Measurements from ENCODE around the gene ADSL. TPM values are rescaled to one million over a fixed set of nuclear protein-coding genes. Genes with fewer than 3 reads are reported as not detected.

The ADSL gene
- total and polyA plus RNA-seq, 2 experiments from 2014 or later, result 72.5 to 123 TPM

GRCh38 chr22:40403141-40403540 lies 56.8 kb downstream of the ADSL start:
- Histone ChIP-seq H3K27ac (no peak overlapping the region), H3K9me3 (ENCODE audit: low read depth) (no peaks in the 10 kb centered on the region), H2AFZ (no peak overlapping the region), H3F3A (ENCODE audit: insufficient read depth) (no peaks in the 10 kb centered on the region), H3K4me2 (ENCODE audit: unreplicated experiment) (no peak overlapping the region), H4K20me1 (ENCODE audit: insufficient read depth) (no peaks in the 10 kb centered on the region), H3K4me3 (no peak overlapping the region), H3K9me2 (ENCODE audit: insufficient read depth) (no peaks in the 10 kb centered on the region), H3K4me1 (ENCODE audit: insufficient read depth) (no peaks in the 10 kb centered on the region), H3K27me3 (replicated peaks; ENCODE audit: insufficient read depth) (no peaks in the 10 kb centered on the region), H3K36me3 (ENCODE audit: low read depth) (peaks cover 9% of the 10 kb centered on the region; the same call in 1 of the 2 replicates), H3K79me2 (ENCODE audit: insufficient read depth) (no peaks in the 10 kb centered on the region), H3K9ac (no peak overlapping the region)
- TF ChIP-seq EZH2 (IDR thresholded peaks at IDR 0.05; ENCODE audit: insufficient read depth, poor library complexity, severe bottlenecking) (no peak), EZH2phosphoT487 (IDR thresholded peaks at IDR 0.05; ENCODE audit: insufficient read depth, low read depth) (no peak)
- WGBS, 2 experiments (ENCODE audit: low coverage in 1 of 2, low lambda C conversion rate in 2 of 2, missing lambda C conversion rate in 2 of 2), result 94 to 100% methylated on average over 3 of the region's 3 CpGs
- in situ Hi-C loops (cut with MboI), result no loop called here
- DNase-seq, result no peak

- 87 to 89% methylated on average over 7 of the region's 7 CpGs for WGBS, 2 experiments (ENCODE audit: low coverage in 1 of 2, low lambda C conversion rate in 2 of 2, missing lambda C conversion rate in 2 of 2)
- H3K27me3 ChIP-seq (replicated peaks; ENCODE audit: insufficient read depth), result no peaks in the 10 kb centered on the region
- TF ChIP-seq EZH2phosphoT487 (IDR thresholded peaks at IDR 0.05; ENCODE audit: insufficient read depth, low read depth) (no peak), EZH2 (IDR thresholded peaks at IDR 0.05; ENCODE audit: insufficient read depth, poor library complexity, severe bottlenecking) (no peak)
- H3K9ac ChIP-seq, result no peak overlapping the region
- in situ Hi-C loops (cut with MboI), result no loop called here
- no peak for DNase-seq
- H3K36me3 ChIP-seq (ENCODE audit: low read depth), result peaks cover 9% of the 10 kb centered on the region; the same call in 1 of the 2 replicates
- no peaks in the 10 kb centered on the region for H3K9me2 ChIP-seq (ENCODE audit: insufficient read depth)
- H3K4me2 ChIP-seq (ENCODE audit: unreplicated experiment), result no peak overlapping the region
- no peaks in the 10 kb centered on the region for H3K9me3 ChIP-seq (ENCODE audit: low read depth)
- no peak overlapping the region for H3K4me3 ChIP-seq
- no peak overlapping the region for H3K27ac ChIP-seq
- H3K4me1 ChIP-seq (ENCODE audit: insufficient read depth), result no peaks in the 10 kb centered on the region
- no peaks in the 10 kb centered on the region for H4K20me1 ChIP-seq (ENCODE audit: insufficient read depth)
- no peaks in the 10 kb centered on the region for H3K79me2 ChIP-seq (ENCODE audit: insufficient read depth)
- H2AFZ ChIP-seq, result no peak overlapping the region
- H3F3A ChIP-seq (ENCODE audit: insufficient read depth), result no peaks in the 10 kb centered on the region
Observed at GRCh38 chr22:40403651-40404050, 57.4 kb downstream of the ADSL start.

- H3K36me3 ChIP-seq (ENCODE audit: low read depth), result peaks cover 9% of the 10 kb centered on the region; the same call in 1 of the 2 replicates
- no peaks in the 10 kb centered on the region for H3F3A ChIP-seq (ENCODE audit: insufficient read depth)
- H3K4me3 ChIP-seq, result no peak overlapping the region
- H3K4me1 ChIP-seq (ENCODE audit: insufficient read depth), result no peaks in the 10 kb centered on the region
- H3K9me2 ChIP-seq (ENCODE audit: insufficient read depth), result no peaks in the 10 kb centered on the region
- no peak overlapping the region for H3K27ac ChIP-seq
- no peak for TF ChIP-seq EZH2 (IDR thresholded peaks at IDR 0.05; ENCODE audit: insufficient read depth, poor library complexity, severe bottlenecking)
- no peak for TF ChIP-seq EZH2phosphoT487 (IDR thresholded peaks at IDR 0.05; ENCODE audit: insufficient read depth, low read depth)
- in situ Hi-C loops (cut with MboI), result no loop called here
- no peak for DNase-seq
- no peaks in the 10 kb centered on the region for H3K27me3 ChIP-seq (replicated peaks; ENCODE audit: insufficient read depth)
- H3K79me2 ChIP-seq (ENCODE audit: insufficient read depth), result no peaks in the 10 kb centered on the region
- 92 to 95% methylated on average over 25 of the region's 25 CpGs for WGBS, 2 experiments (ENCODE audit: low coverage in 1 of 2, low lambda C conversion rate in 2 of 2, missing lambda C conversion rate in 2 of 2)
- H3K4me2 ChIP-seq (ENCODE audit: unreplicated experiment), result no peak overlapping the region
- no peak overlapping the region for H3K9ac ChIP-seq
- no peaks in the 10 kb centered on the region for H4K20me1 ChIP-seq (ENCODE audit: insufficient read depth)
- no peaks in the 10 kb centered on the region for H3K9me3 ChIP-seq (ENCODE audit: low read depth)
- H2AFZ ChIP-seq, result no peak overlapping the region
Observed at GRCh38 chr22:40404251-40405177, 58.2 kb downstream of the ADSL start.

GRCh38 chr22:40405178-40406062 lies 59.1 kb downstream of the ADSL start:
- Histone ChIP-seq H3K9me2 (ENCODE audit: insufficient read depth) (no peaks in the 10 kb centered on the region), H3K9me3 (ENCODE audit: low read depth) (no peaks in the 10 kb centered on the region), H2AFZ (no peak overlapping the region), H3K36me3 (ENCODE audit: low read depth) (peaks cover 16% of the 10 kb centered on the region; the same call in 1 of the 2 replicates), H3K79me2 (ENCODE audit: insufficient read depth) (no peaks in the 10 kb centered on the region), H4K20me1 (ENCODE audit: insufficient read depth) (no peaks in the 10 kb centered on the region), H3K27ac (no peak overlapping the region), H3K4me2 (ENCODE audit: unreplicated experiment) (no peak overlapping the region), H3K9ac (no peak overlapping the region), H3K27me3 (replicated peaks; ENCODE audit: insufficient read depth) (no peaks in the 10 kb centered on the region), H3K4me1 (ENCODE audit: insufficient read depth) (no peaks in the 10 kb centered on the region), H3K4me3 (no peak overlapping the region), H3F3A (ENCODE audit: insufficient read depth) (0 out of 2 replicates have a peak, but pooled peaks cover 4% of the 10 kb centered on the region)
- in situ Hi-C loops (cut with MboI), result no loop called here
- no peak for TF ChIP-seq EZH2phosphoT487 (IDR thresholded peaks at IDR 0.05; ENCODE audit: insufficient read depth, low read depth)
- no peak for TF ChIP-seq EZH2 (IDR thresholded peaks at IDR 0.05; ENCODE audit: insufficient read depth, poor library complexity, severe bottlenecking)
- no peak for DNase-seq
- WGBS, 2 experiments (ENCODE audit: low coverage in 1 of 2, low lambda C conversion rate in 2 of 2, missing lambda C conversion rate in 2 of 2), result 91 to 92% methylated on average over 24 to 28 of the region's 28 CpGs

Data from GM23248 (cell line).